NCI-H2227 treated with DMSO at 0.1 percent for 48 hours (cell line): ENCODE measurements around the gene DIP2A.

ENCODE experiments used
- DNase-seq: peaks from one replicate; lab custom pipeline; 2025; lab: John Stamatoyannopoulos, UW

Gene DIP2A

GRCh38 chr21:46597896-46598343 is 139.2 kb downstream of the DIP2A start:
- no peak for DNase-seq

- DNase-seq: peak; percentile 8
Observed at GRCh38 chr21:46598581-46599572, 140.2 kb downstream of the DIP2A start.

- DNase-seq: no peak
Observed at GRCh38 chr21:46600305-46600704, 141.6 kb downstream of the DIP2A start.

- no peak for DNase-seq
Observed at GRCh38 chr21:46600978-46601377, 142.3 kb downstream of the DIP2A start.

- DNase-seq: no peak
Observed at GRCh38 chr21:46603228-46603627, 144.5 kb downstream of the DIP2A start.

GRCh38 chr21:46604329-46604974 is 145.8 kb downstream of the DIP2A start:
- DNase-seq: no peak

GRCh38 chr21:46604975-46605766 is 146.5 kb downstream of the DIP2A start, which contains the start of gene S100B:
TSS of gene S100B (minus strand) at chr21:46605082. CDS start at chr21:46602415, 2,667 bp downstream.
- peak; percentile 28 for DNase-seq

- DNase-seq: no peak
Observed at GRCh38 chr21:46605767-46606426, 147.2 kb downstream of the DIP2A start.

GRCh38 chr21:46606427-46606813 is 147.7 kb downstream of the DIP2A start:
- DNase-seq: no peak

GRCh38 chr21:46607636-46608035 is 148.9 kb downstream of the DIP2A start:
- DNase-seq: no peak

GRCh38 chr21:46608672-46609111 is 150.0 kb downstream of the DIP2A start:
- DNase-seq: no peak

- no peak for DNase-seq
Observed at GRCh38 chr21:46610018-46610701, 151.5 kb downstream of the DIP2A start.

GRCh38 chr21:46613391-46613790 is 154.7 kb downstream of the DIP2A start:
- DNase-seq: no peak

- no peak for DNase-seq
Observed at GRCh38 chr21:46616050-46616449, 157.4 kb downstream of the DIP2A start.

GRCh38 chr21:46616656-46617055 is 158.0 kb downstream of the DIP2A start:
- no peak for DNase-seq

- DNase-seq: no peak
Observed at GRCh38 chr21:46617267-46618051, 158.8 kb downstream of the DIP2A start.

GRCh38 chr21:46618738-46619379 is 160.2 kb downstream of the DIP2A start:
- DNase-seq: no peak
